Neural crest cell (in vitro differentiated cells): Measurements from ENCODE around the gene MLF2. TPM values are rescaled to one million over a fixed set of nuclear protein-coding genes. Genes with fewer than 3 reads are reported as not detected.

ENCODE experiments used
- DNase-seq: peaks from one replicate; pipeline ENCODE4 v3.0.0; 2021; ENCODE audit warnings: low read depth, mixed read lengths, low spot score
- H3K27ac Mint-ChIP-seq: one replicate; pipeline ENCODE4 v1.8.0; 2021; ENCODE audit warnings: mild to moderate bottlenecking, mixed read lengths; ENCODE audit not compliant: unreplicated experiment
- H3K27me3 Mint-ChIP-seq: 2 replicates; pipeline ENCODE4 v1.8.0; 2021; ENCODE audit warnings: low read depth, mild to moderate bottlenecking, mixed read lengths
- H3K36me3 Mint-ChIP-seq: 2 replicates; pipeline ENCODE4 v1.8.0; 2021; ENCODE audit warnings: low read depth, mild to moderate bottlenecking, mixed read lengths
- H3K4me1 Mint-ChIP-seq: 2 replicates; pipeline ENCODE4 v1.8.0; 2021; ENCODE audit warnings: mixed read lengths
- H3K4me3 Mint-ChIP-seq: one replicate; pipeline ENCODE4 v1.8.0; 2021; ENCODE audit warnings: mild to moderate bottlenecking, mixed read lengths
- H3K9me3 Mint-ChIP-seq: 2 replicates; pipeline ENCODE4 v1.8.0; 2021; ENCODE audit warnings: mixed read lengths
- total RNA-seq: library from RNA; stranded (reverse); gene quantifications from 2 replicates; pipeline ENCODE4 v1.2.1, GENCODE V29; 2021
- TF ChIP-seq, protein P1 (sequence below): fragments of 200-600 bp; sonication (generic); conservative IDR thresholded peaks from 2 replicates; pipeline ENCODE4 v1.5.0; 2021; ENCODE audit warnings: antibody characterized with exemption, mild to moderate bottlenecking

The MLF2 gene
- total RNA-seq, 1 donor from 2014 or later = 217 TPM

DNA sequence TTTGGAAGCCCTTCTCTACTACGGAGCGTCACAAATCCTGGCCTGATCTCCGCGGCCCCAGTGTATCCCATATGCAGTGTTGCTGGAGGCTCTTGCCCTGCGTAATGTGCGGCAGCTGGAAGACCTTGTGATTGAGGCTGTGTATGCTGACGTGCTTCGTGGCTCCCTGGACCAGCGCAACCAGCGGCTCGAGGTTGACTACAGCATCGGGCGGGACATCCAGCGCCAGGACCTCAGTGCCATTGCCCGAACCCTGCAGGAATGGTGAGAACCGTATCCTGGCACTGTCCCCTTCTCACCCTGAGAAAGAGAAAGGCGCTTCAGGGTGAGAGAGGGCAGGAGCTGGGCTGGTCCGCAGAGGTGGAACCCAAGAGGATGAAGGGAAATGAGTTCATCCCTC, 23.8 kb downstream of the MLF2 start:
- TF ChIP-seq, protein P1, sequence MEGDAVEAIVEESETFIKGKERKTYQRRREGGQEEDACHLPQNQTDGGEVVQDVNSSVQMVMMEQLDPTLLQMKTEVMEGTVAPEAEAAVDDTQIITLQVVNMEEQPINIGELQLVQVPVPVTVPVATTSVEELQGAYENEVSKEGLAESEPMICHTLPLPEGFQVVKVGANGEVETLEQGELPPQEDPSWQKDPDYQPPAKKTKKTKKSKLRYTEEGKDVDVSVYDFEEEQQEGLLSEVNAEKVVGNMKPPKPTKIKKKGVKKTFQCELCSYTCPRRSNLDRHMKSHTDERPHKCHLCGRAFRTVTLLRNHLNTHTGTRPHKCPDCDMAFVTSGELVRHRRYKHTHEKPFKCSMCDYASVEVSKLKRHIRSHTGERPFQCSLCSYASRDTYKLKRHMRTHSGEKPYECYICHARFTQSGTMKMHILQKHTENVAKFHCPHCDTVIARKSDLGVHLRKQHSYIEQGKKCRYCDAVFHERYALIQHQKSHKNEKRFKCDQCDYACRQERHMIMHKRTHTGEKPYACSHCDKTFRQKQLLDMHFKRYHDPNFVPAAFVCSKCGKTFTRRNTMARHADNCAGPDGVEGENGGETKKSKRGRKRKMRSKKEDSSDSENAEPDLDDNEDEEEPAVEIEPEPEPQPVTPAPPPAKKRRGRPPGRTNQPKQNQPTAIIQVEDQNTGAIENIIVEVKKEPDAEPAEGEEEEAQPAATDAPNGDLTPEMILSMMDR = no peak
- no peaks in the 10 kb centered on the region for H3K9me3 Mint-ChIP-seq
- H3K27ac Mint-ChIP-seq = no peak overlapping the region
- DNase-seq = no peak
- no peaks in the 10 kb centered on the region for H3K27me3 Mint-ChIP-seq
- peaks cover 10% of the 10 kb centered on the region for H3K4me1 Mint-ChIP-seq
- no peak overlapping the region for H3K4me3 Mint-ChIP-seq
- peaks cover 8% of the 10 kb centered on the region for H3K36me3 Mint-ChIP-seq

DNA sequence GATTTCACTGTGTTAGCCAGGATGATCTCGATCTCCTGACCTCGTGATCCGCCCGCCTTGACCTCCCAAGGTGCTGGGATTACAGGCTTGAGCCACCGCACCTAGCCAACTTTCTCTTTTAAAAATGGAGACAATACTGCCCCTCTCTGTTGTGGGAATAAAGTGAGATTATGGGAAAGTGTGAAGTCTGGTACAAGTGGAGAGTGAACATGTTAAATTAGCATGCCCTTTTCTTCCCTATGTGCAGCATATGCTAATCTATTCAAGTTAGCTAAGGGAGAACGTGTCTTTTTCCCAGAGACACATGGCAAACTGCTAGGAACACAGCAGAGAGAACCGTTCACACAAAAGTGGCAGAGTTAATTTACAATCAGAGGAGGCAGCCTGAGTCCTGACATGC, 27.6 kb downstream of the MLF2 start:
- Mint-ChIP-seq H3K4me1 (peaks cover 19% of the 10 kb centered on the region), H3K9me3 (no peaks in the 10 kb centered on the region), H3K27ac (peak overlapping the region; percentile 31), H3K36me3 (peaks cover 5% of the 10 kb centered on the region), H3K27me3 (peaks cover 3% of the 10 kb centered on the region), H3K4me3 (peak overlapping the region; percentile 17)
- DNase-seq = no peak
- TF ChIP-seq, protein P1 = no peak

DNA sequence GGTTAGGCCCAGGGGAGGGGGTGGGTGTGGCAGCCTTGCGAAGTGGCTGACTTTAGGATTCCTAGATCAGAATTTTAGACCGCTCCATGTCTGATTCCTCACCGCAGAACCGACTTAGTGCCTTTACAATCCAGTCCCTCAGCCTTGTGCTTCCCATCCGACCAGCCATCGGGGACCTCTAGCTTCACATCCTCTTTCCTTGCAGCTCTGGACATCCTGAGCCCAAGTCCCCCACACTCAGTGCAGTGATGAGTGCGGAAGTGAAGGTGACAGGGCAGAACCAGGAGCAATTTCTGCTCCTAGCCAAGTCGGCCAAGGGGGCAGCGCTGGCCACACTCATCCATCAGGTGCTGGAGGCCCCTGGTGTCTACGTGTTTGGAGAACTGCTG, 28.5 kb downstream of the MLF2 start:
- Mint-ChIP-seq H3K36me3 (peaks cover 3% of the 10 kb centered on the region), H3K27ac (peak overlapping the region; percentile 98), H3K4me3 (peak overlapping the region; percentile 88), H3K4me1 (peaks cover 19% of the 10 kb centered on the region), H3K27me3 (peaks cover 6% of the 10 kb centered on the region), H3K9me3 (no peaks in the 10 kb centered on the region)
- no peak for DNase-seq
- TF ChIP-seq, protein P1 = no peak

DNA sequence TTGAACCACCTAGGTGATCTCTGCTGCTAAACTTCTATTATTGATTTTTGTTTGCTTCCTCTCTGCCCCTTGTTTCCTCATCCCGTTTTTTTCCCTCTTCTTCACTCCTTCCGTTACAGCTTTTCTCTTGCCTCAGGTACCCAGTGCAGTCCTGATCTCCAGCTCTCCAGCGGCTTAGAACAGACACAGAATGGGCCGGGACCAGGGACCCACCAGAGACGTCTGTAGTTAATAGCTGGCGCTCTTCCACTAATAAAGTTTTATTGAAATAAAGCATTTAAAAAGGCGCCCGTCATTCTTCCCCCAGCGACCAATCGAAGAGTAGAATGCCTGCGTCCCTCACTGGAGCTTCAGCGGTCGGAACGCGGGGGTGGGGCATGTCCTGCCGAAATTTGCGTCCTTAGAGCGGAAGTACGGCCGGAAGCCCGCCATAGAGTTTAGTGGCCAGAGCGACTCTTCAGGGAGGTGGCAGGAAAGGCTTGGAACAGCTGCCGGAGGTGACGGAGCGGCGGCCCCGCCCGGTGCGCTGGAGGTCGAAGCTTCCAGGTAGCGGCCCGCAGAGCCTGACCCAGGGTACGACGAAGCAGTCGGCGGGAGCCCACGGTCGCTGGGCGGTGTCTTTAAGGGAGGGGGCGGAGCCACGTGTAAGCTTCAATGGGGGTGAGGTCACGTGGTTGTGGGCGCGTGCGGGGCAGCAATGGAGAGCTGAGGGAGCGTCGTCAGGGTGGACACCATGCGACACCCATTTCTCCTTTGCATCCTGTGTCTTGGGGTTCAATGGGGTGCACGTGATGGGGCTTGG, 29.1 kb downstream of the MLF2 start, which contains the start of gene COPS7A:
Gene COPS7A, plus strand, starts transcription at position 440 of the 802 bp plus-strand sequence. CDS start 611 bp downstream, outside the sequence.
- TF ChIP-seq, protein P1 = no peak
- DNase-seq = peak; percentile 89
- Mint-ChIP-seq H3K4me1 (peaks cover 19% of the 10 kb centered on the region), H3K27ac (peak within 1 kb of the TSS; percentile 98), H3K4me3 (peak within 1 kb of the TSS; percentile 88), H3K36me3 (peaks cover 3% of the 10 kb centered on the region), H3K9me3 (no peaks in the 10 kb centered on the region), H3K27me3 (peaks cover 6% of the 10 kb centered on the region)

DNA sequence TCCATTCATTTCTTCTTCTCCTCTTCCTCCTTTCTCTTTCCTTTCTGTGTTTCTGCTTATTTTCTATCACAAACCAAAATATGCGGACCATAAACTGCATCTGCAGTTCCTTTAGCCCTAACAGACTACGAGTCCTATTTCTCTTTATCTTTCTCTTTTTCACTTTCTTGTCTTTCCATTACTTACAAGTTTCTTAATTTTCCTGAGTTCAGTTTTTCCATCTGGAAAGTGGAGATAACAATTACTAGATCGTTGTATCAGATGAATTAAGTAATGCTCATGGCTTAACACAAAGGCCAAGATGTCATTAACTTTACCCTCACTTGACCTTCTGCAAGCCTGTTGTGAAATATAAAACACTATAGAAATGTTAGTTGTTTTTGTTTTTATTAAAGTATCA, 30.1 kb downstream of the MLF2 start:
- H3K27ac Mint-ChIP-seq = no peak overlapping the region
- TF ChIP-seq, protein P1 = no peak
- H3K4me3 Mint-ChIP-seq = no peak overlapping the region
- H3K27me3 Mint-ChIP-seq = peaks cover 6% of the 10 kb centered on the region
- H3K4me1 Mint-ChIP-seq = peaks cover 19% of the 10 kb centered on the region
- no peak for DNase-seq
- no peaks in the 10 kb centered on the region for H3K9me3 Mint-ChIP-seq
- peaks cover 3% of the 10 kb centered on the region for H3K36me3 Mint-ChIP-seq
